HEK293 (cell line): ENCODE measurements around the gene TPI1.

Experiments
- CTCF ChIA-PET: fragments of 350-600 bp; formaldehyde crosslinking; extraction: SDS; loops from one replicate; lab custom pipeline; 2021; ENCODE audit warnings: antibody characterized with exemption; lab: Yijun Ruan, JAX
- POLR2A ChIA-PET: fragments of 300-600 bp; formaldehyde crosslinking; extraction: SDS; loops from one replicate; lab custom pipeline; 2020; ENCODE audit warnings: antibody characterized with exemption, inconsistent platforms; lab: Yijun Ruan, JAX
- H3K27ac ChIP-seq: fragments of 200-500 bp; sonication (Bioruptor generic); 2 replicates; pipeline ENCODE4 v1.5.1; 2014; ENCODE audit warnings: low read depth, low read length, control low read depth, inconsistent platforms; ENCODE audit errors: extremely low read depth
- H3K36me3 ChIP-seq, 2 experiments: fragments of 200-500 bp in 1 of 2; sonication (Bioruptor generic) in 1 of 2; 1 replicate in 1 of 2; 2 replicates in 1 of 2; pipeline ENCODE4 v1.5.1; 2014 to 2017; ENCODE audit warnings: inconsistent platforms in 2 of 2, low read length in 2 of 2; ENCODE audit not compliant: control insufficient read depth in 2 of 2, insufficient read depth in 1 of 2
- H3K4me1 ChIP-seq: fragments of 200-500 bp; sonication (Bioruptor generic); 2 replicates; pipeline ENCODE4 v1.5.1; 2014; ENCODE audit warnings: mild to moderate bottlenecking, low read length, inconsistent platforms; ENCODE audit not compliant: control insufficient read depth, insufficient read depth
- H3K4me3 ChIP-seq: 2 replicates; pipeline ENCODE4 v1.5.1; 2011; ENCODE audit warnings: low read depth, mild to moderate bottlenecking, control low read depth, low read length, moderate library complexity
- H3K9me3 ChIP-seq: fragments of 200-500 bp; sonication (Bioruptor generic); 2 replicates; pipeline ENCODE4 v1.5.1; 2014; ENCODE audit warnings: low read depth, low read length, inconsistent platforms; ENCODE audit not compliant: control insufficient read depth, insufficient read depth
- BCL11A ChIP-seq: fragments of 450-650 bp; formaldehyde crosslinking; IDR thresholded peaks from 2 replicates; pipeline ENCODE4 v1.5.1; 2016; ENCODE audit warnings: low read depth, missing biosample characterization, missing genetic modification characterization
- EGR2 ChIP-seq: fragments of 450-650 bp; formaldehyde crosslinking; IDR thresholded peaks from 2 replicates; pipeline ENCODE4 v1.5.1; 2016; ENCODE audit warnings: low read depth, missing biosample characterization, missing genetic modification characterization
- GLI4 ChIP-seq: fragments of 450-650 bp; formaldehyde crosslinking; IDR thresholded peaks from 2 replicates; pipeline ENCODE4 v1.5.1; 2016; ENCODE audit warnings: missing biosample characterization, missing genetic modification characterization
- KLF10 ChIP-seq: fragments of 450-650 bp; IDR thresholded peaks from 2 replicates; pipeline ENCODE4 v1.5.1; 2018; ENCODE audit warnings: missing biosample characterization, mild to moderate bottlenecking, missing genetic modification characterization
- PRDM6 ChIP-seq: fragments of 450-650 bp; formaldehyde crosslinking; IDR thresholded peaks from 2 replicates; pipeline ENCODE4 v1.5.1; 2017; ENCODE audit warnings: missing biosample characterization, missing genetic modification characterization
- SCRT1 ChIP-seq: fragments of 450-650 bp; formaldehyde crosslinking; IDR thresholded peaks from 2 replicates; pipeline ENCODE4 v1.5.1; 2016; ENCODE audit warnings: missing biosample characterization, missing genetic modification characterization, borderline replicate concordance
- SP3 ChIP-seq: fragments of 450-650 bp; formaldehyde crosslinking; IDR thresholded peaks from 2 replicates; pipeline ENCODE4 v1.5.1; 2016; ENCODE audit warnings: missing biosample characterization, missing genetic modification characterization
- ZBTB1 ChIP-seq: fragments of 450-650 bp; formaldehyde crosslinking; IDR thresholded peaks from 2 replicates; pipeline ENCODE4 v1.5.1; 2016; ENCODE audit warnings: missing biosample characterization, missing genetic modification characterization
- ZFHX2 ChIP-seq: fragments of 450-650 bp; formaldehyde crosslinking; conservative IDR thresholded peaks from 2 replicates; pipeline ENCODE4 v1.5.1; 2016; ENCODE audit warnings: missing biosample characterization, missing genetic modification characterization
- ZIC2 ChIP-seq: fragments of 450-650 bp; formaldehyde crosslinking; IDR thresholded peaks from 2 replicates; pipeline ENCODE4 v1.5.1; 2016; ENCODE audit warnings: missing biosample characterization, missing genetic modification characterization
- ZNF138 ChIP-seq: fragments of 450-650 bp; formaldehyde crosslinking; IDR thresholded peaks from 2 replicates; pipeline ENCODE4 v1.5.1; 2016; ENCODE audit warnings: missing biosample characterization, missing genetic modification characterization, borderline replicate concordance
- ZNF16 ChIP-seq: fragments of 450-650 bp; formaldehyde crosslinking; IDR thresholded peaks from 2 replicates; pipeline ENCODE4 v1.5.1; 2016; ENCODE audit warnings: low read depth, missing biosample characterization, missing genetic modification characterization
- ZNF169 ChIP-seq: fragments of 450-650 bp; formaldehyde crosslinking; IDR thresholded peaks from 2 replicates; pipeline ENCODE4 v1.5.1; 2016; ENCODE audit warnings: missing biosample characterization, missing genetic modification characterization
- ZNF223 ChIP-seq: fragments of 450-650 bp; formaldehyde crosslinking; IDR thresholded peaks from 2 replicates; pipeline ENCODE4 v1.5.1; 2016; ENCODE audit warnings: missing biosample characterization, missing genetic modification characterization
- ZNF23 ChIP-seq: fragments of 450-650 bp; formaldehyde crosslinking; IDR thresholded peaks from 2 replicates; pipeline ENCODE4 v1.5.1; 2016; ENCODE audit warnings: missing biosample characterization, missing genetic modification characterization, borderline replicate concordance
- ZNF394 ChIP-seq: fragments of 450-650 bp; formaldehyde crosslinking; IDR thresholded peaks from 2 replicates; pipeline ENCODE4 v1.5.1; 2016; ENCODE audit warnings: missing biosample characterization, missing genetic modification characterization, mild to moderate bottlenecking, moderate library complexity, borderline replicate concordance
- ZNF473 ChIP-seq: fragments of 450-650 bp; formaldehyde crosslinking; IDR thresholded peaks from 2 replicates; pipeline ENCODE4 v1.5.1; 2017; ENCODE audit warnings: missing biosample characterization, missing genetic modification characterization
- ZNF530 ChIP-seq: fragments of 450-650 bp; formaldehyde crosslinking; IDR thresholded peaks from 2 replicates; pipeline ENCODE4 v1.5.1; 2016; ENCODE audit warnings: low read depth, missing biosample characterization, missing genetic modification characterization
- ZNF701 ChIP-seq: fragments of 450-650 bp; formaldehyde crosslinking; IDR thresholded peaks from 2 replicates; pipeline ENCODE4 v1.5.1; 2016; ENCODE audit warnings: missing biosample characterization, missing genetic modification characterization
- ZNF830 ChIP-seq: fragments of 450-650 bp; IDR thresholded peaks from 2 replicates; pipeline ENCODE4 v1.5.0; 2018; ENCODE audit warnings: missing biosample characterization, missing genetic modification characterization, low read depth, mild to moderate bottlenecking, moderate library complexity
- TF ChIP-seq, protein P1 (sequence below): sonication (generic); formaldehyde crosslinking; IDR thresholded peaks from 2 replicates; pipeline ENCODE4 v1.8.1; 2022; ENCODE audit warnings: mild to moderate bottlenecking, moderate library complexity, missing genetic modification reagents
- TF ChIP-seq, protein P2 (sequence below): fragments of 450-650 bp; formaldehyde crosslinking; IDR thresholded peaks from 2 replicates; pipeline ENCODE4 v1.5.1; 2016; ENCODE audit warnings: missing biosample characterization, missing genetic modification characterization

TPI1 gene

GRCh38 chr12:6830286-6830890 lies 36.9 kb upstream of the TPI1 start:
- H3K36me3 ChIP-seq, result peaks cover 14 to 49% of the 10 kb centered on the region in 2 experiments
- H3K27ac ChIP-seq, result no peak overlapping the region; the same call in 1 of the 2 replicates
- no peaks in the 10 kb centered on the region for H3K4me1 ChIP-seq
- POLR2A ChIA-PET, result interaction anchor here (0.9 to 6.0 kb wide), 6 partner anchors 9 to 37 kb away, joined by 3 to 55 read pairs (median 6); partner anchors contain the start of genes CDCA3, TPI1 and USP5
- no peak overlapping the region for H3K4me3 ChIP-seq
- TF ChIP-seq PRDM6 (tag by site-specific recombination) (no peak), ZIC2 (0 out of 2 replicates have a peak, but pooled peaks have one; percentile 10), GLI4 (no peak)
- TF ChIP-seq, all 188 proteins: peak for 1
- CTCF ChIA-PET, result interaction anchor here (0.6 to 7.4 kb wide), 5 partner anchors 16 to 115 kb away, joined by 3 to 75 read pairs (median 3); partner anchors contain the start of gene MLF2
- H3K9me3 ChIP-seq, result no peaks in the 10 kb centered on the region

DNA sequence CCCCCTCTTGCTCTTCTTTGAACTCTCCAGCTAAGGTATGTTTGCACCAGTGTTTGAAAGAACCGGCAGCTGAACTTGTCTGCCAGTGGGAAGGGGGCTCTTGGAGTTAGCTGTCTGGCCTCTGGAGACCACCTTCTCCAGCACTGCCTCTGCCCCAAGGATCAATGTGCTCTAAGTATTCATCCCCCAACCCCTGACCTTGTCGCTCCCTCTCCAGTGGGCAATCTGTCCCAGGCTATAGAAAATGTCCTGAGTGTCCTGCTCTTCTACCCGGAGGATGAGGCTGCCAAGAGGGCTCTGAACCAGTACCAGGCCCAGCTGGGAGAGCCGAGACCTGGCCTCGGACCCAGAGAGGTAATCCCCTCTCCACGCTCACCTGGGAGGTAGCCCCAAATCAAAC lies 36.3 kb upstream of the TPI1 start:
- peaks cover 15 to 54% of the 10 kb centered on the region in 2 experiments for H3K36me3 ChIP-seq
- TF ChIP-seq ZNF23 (tag by site-specific recombination), result no peak
- TF ChIP-seq ZNF530, result no peak
- no peak for TF ChIP-seq SCRT1 (tag by site-specific recombination)
- no peak for TF ChIP-seq ZNF16 (tag by site-specific recombination)
- TF ChIP-seq ZBTB1 (tag by site-specific recombination), result no peak
- TF ChIP-seq, all 188 proteins: peak for 0
- H3K27ac ChIP-seq, result no peak overlapping the region
- H3K9me3 ChIP-seq, result no peaks in the 10 kb centered on the region
- POLR2A ChIA-PET, result interaction anchor here (2.3 to 6.0 kb wide), 3 partner anchors 9 to 36 kb away, joined by 6 to 55 read pairs (median 11); partner anchors contain the start of genes CDCA3, TPI1 and USP5
- no peaks in the 10 kb centered on the region for H3K4me1 ChIP-seq
- CTCF ChIA-PET, result interaction anchor here (1.1 to 7.4 kb wide), 4 partner anchors 15 to 107 kb away, joined by 3 to 75 read pairs (median 6); partner anchors contain the start of gene MLF2
- H3K4me3 ChIP-seq, result no peak overlapping the region

- Histone ChIP-seq H3K4me3 (no peak overlapping the region), H3K9me3 (no peaks in the 10 kb centered on the region), H3K36me3 (peaks cover 17 to 59% of the 10 kb centered on the region in 2 experiments)
- POLR2A ChIA-PET, result interaction anchor here (1.2 to 6.0 kb wide), 4 partner anchors 8 to 66 kb away, joined by 3 to 55 read pairs (median 5); partner anchors contain the start of genes CDCA3, PTMS and USP5
- TF ChIP-seq BCL11A (tag by site-specific recombination) (no peak), ZFHX2 (peak; percentile 63), EGR2 (tag by site-specific recombination) (peak; percentile 76), ZNF830 (no peak), ZNF473 (tag by site-specific recombination) (no peak), ZNF394 (tag by site-specific recombination) (peak; percentile 27; the same call in 1 of the 2 replicates), ZNF223 (tag by site-specific recombination) (no peak), ZNF701 (tag by site-specific recombination) (no peak), KLF10 (tag by site-specific recombination) (no peak), SP3 (tag by site-specific recombination) (no peak), ZNF138 (tag by site-specific recombination) (no peak), ZNF169 (tag by site-specific recombination) (no peak)
- TF ChIP-seq, protein P1, sequence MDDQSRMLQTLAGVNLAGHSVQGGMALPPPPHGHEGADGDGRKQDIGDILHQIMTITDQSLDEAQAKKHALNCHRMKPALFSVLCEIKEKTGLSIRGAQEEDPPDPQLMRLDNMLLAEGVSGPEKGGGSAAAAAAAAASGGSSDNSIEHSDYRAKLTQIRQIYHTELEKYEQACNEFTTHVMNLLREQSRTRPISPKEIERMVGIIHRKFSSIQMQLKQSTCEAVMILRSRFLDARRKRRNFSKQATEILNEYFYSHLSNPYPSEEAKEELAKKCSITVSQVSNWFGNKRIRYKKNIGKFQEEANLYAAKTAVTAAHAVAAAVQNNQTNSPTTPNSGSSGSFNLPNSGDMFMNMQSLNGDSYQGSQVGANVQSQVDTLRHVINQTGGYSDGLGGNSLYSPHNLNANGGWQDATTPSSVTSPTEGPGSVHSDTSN, result no peak
- TF ChIP-seq, protein P2, sequence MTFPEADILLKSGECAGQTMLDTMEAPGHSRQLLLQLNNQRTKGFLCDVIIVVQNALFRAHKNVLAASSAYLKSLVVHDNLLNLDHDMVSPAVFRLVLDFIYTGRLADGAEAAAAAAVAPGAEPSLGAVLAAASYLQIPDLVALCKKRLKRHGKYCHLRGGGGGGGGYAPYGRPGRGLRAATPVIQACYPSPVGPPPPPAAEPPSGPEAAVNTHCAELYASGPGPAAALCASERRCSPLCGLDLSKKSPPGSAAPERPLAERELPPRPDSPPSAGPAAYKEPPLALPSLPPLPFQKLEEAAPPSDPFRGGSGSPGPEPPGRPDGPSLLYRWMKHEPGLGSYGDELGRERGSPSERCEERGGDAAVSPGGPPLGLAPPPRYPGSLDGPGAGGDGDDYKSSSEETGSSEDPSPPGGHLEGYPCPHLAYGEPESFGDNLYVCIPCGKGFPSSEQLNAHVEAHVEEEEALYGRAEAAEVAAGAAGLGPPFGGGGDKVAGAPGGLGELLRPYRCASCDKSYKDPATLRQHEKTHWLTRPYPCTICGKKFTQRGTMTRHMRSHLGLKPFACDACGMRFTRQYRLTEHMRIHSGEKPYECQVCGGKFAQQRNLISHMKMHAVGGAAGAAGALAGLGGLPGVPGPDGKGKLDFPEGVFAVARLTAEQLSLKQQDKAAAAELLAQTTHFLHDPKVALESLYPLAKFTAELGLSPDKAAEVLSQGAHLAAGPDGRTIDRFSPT (tag by site-specific recombination), result no peak
- TF ChIP-seq, all 188 proteins: peak for 3
- no peak overlapping the region for H3K27ac ChIP-seq
- H3K4me1 ChIP-seq, result no peaks in the 10 kb centered on the region
- CTCF ChIA-PET, result interaction anchor here (1.1 to 7.4 kb wide), 4 partner anchors 15 to 106 kb away, joined by 3 to 75 read pairs (median 3); partner anchors contain the start of gene MLF2
Observed at GRCh38 chr12:6831450-6831995, 35.8 kb upstream of the TPI1 start.
